Neural cell (in vitro differentiated cells): ENCODE measurements around the gene TFAM.
"Not testable (repeated sequence)": the region's sequence is repeated elsewhere in the genome, so short reads cannot be mapped to it uniquely, and the experiment has no call there.

ENCODE experiments used
- EP300 ChIP-seq: fragments of 450-650 bp; conservative IDR thresholded peaks from 2 replicates; pipeline ENCODE4 v1.6.1; 2014; ENCODE audit warnings: antibody characterized with exemption, mild to moderate bottlenecking, moderate library complexity; ENCODE audit not compliant: poor library complexity, severe bottlenecking
- EZH2 ChIP-seq: fragments of 200-600, 300-800 bp; shearing (Covaris generic), sonication (generic); IDR thresholded peaks from 2 replicates; pipeline ENCODE4 v1.6.1; 2014; ENCODE audit warnings: antibody characterized with exemption, low read length, borderline replicate concordance, mild to moderate bottlenecking; ENCODE audit not compliant: insufficient read depth, poor library complexity, severe bottlenecking
- MXI1 ChIP-seq: fragments of 450-650 bp; conservative IDR thresholded peaks from 2 replicates; pipeline ENCODE4 v1.6.1; 2014; ENCODE audit warnings: antibody characterized with exemption, mild to moderate bottlenecking; ENCODE audit not compliant: poor library complexity, severe bottlenecking
- POLR2AphosphoS5 ChIP-seq: IDR thresholded peaks from 2 replicates; pipeline ENCODE4 v1.6.1; 2012
- TAF1 ChIP-seq: IDR thresholded peaks from 2 replicates; pipeline ENCODE4 v1.6.1; 2012; ENCODE audit warnings: low read depth
- TF ChIP-seq, protein P1 (sequence below): fragments of 450-650 bp; IDR thresholded peaks from 2 replicates; pipeline ENCODE4 v1.5.1; 2014; ENCODE audit warnings: antibody characterized with exemption, mild to moderate bottlenecking, moderate library complexity; ENCODE audit not compliant: poor library complexity, severe bottlenecking
- TF ChIP-seq, protein P2 (sequence below): IDR thresholded peaks from 2 replicates; pipeline ENCODE4 v1.6.1; 2012; ENCODE audit warnings: borderline replicate concordance

DNA sequence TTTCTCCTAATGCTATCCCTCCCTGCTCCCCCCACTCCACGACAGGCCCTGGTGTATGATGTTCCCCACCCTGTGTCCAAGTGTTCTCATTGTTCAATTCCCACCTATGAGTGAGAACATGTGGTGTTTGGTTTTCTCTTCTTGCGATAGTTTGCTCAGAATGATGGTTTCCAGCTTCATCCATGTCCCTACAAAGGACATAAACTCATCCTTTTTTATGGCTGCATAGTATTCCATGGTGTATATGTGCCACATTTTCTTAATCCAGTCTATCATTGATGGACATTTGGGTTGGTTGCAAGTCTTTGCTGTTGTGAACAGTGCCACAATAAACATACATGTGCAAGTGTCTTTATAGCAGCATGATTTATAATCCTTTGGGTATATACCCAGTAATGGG is 32.7 kb downstream of the TFAM start:
- not testable (repeated sequence) for TF ChIP-seq POLR2AphosphoS5, MXI1, EZH2, EP300, TAF1
- TF ChIP-seq, protein P1, sequence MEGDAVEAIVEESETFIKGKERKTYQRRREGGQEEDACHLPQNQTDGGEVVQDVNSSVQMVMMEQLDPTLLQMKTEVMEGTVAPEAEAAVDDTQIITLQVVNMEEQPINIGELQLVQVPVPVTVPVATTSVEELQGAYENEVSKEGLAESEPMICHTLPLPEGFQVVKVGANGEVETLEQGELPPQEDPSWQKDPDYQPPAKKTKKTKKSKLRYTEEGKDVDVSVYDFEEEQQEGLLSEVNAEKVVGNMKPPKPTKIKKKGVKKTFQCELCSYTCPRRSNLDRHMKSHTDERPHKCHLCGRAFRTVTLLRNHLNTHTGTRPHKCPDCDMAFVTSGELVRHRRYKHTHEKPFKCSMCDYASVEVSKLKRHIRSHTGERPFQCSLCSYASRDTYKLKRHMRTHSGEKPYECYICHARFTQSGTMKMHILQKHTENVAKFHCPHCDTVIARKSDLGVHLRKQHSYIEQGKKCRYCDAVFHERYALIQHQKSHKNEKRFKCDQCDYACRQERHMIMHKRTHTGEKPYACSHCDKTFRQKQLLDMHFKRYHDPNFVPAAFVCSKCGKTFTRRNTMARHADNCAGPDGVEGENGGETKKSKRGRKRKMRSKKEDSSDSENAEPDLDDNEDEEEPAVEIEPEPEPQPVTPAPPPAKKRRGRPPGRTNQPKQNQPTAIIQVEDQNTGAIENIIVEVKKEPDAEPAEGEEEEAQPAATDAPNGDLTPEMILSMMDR: not testable (repeated sequence)
- TF ChIP-seq, protein P2, sequence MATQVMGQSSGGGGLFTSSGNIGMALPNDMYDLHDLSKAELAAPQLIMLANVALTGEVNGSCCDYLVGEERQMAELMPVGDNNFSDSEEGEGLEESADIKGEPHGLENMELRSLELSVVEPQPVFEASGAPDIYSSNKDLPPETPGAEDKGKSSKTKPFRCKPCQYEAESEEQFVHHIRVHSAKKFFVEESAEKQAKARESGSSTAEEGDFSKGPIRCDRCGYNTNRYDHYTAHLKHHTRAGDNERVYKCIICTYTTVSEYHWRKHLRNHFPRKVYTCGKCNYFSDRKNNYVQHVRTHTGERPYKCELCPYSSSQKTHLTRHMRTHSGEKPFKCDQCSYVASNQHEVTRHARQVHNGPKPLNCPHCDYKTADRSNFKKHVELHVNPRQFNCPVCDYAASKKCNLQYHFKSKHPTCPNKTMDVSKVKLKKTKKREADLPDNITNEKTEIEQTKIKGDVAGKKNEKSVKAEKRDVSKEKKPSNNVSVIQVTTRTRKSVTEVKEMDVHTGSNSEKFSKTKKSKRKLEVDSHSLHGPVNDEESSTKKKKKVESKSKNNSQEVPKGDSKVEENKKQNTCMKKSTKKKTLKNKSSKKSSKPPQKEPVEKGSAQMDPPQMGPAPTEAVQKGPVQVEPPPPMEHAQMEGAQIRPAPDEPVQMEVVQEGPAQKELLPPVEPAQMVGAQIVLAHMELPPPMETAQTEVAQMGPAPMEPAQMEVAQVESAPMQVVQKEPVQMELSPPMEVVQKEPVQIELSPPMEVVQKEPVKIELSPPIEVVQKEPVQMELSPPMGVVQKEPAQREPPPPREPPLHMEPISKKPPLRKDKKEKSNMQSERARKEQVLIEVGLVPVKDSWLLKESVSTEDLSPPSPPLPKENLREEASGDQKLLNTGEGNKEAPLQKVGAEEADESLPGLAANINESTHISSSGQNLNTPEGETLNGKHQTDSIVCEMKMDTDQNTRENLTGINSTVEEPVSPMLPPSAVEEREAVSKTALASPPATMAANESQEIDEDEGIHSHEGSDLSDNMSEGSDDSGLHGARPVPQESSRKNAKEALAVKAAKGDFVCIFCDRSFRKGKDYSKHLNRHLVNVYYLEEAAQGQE: not testable (repeated sequence)
